HT1080 (cell line): ENCODE measurements around the gene RFPL3. TPM values are rescaled to one million over a fixed set of nuclear protein-coding genes. Genes with fewer than 3 reads are reported as not detected.
"Not testable (repeated sequence)": the region's sequence is repeated elsewhere in the genome, so short reads cannot be mapped to it uniquely, and the experiment has no call there.

Source experiments
- DNase-seq: peaks from one replicate; pipeline ENCODE4 v3.0.0-alpha.2; 2015; ENCODE audit warnings: low read depth
- total RNA-seq: library from RNA; depleted of rRNA; stranded (reverse); fragments of >200 nt; shearing (Covaris generic); gene quantifications from 2 replicates; pipeline ENCODE4 v1.2.3, GENCODE V29; 2014

The RFPL3 gene
- total RNA-seq, 1 experiment from 2014 or later: not detected

GRCh38 chr22:32352681-32353080, 5.0 kb upstream of the RFPL3 start:
- peak; percentile 30 for DNase-seq

- no peak for DNase-seq
Observed at GRCh38 chr22:32353292-32353691, 4.4 kb upstream of the RFPL3 start.

- DNase-seq: no peak
Observed at GRCh38 chr22:32353840-32354239, 3.8 kb upstream of the RFPL3 start.

GRCh38 chr22:32354360-32355351, 3.0 kb upstream of the RFPL3 start:
- peak; percentile 96 for DNase-seq

DNA sequence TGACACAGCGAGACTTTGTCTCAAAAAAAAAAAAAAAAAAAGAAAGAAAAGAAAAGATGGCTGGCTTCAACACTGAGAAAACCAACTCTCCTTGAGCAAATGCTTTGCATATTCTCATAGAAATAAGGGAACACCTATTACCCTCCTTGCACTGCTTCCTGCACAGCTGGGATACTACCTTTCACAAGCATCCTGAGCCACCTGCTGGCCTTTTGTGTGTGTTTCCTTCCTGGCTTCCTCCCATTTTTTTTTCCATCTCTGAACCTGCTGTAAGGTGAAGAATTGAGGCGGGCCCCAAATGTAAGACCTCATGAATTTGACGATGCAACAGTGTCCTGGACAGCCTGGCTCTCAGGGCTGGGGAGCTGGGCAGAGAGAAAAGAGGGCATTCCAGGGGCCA, 1.9 kb upstream of the RFPL3 start:
- DNase-seq: no peak

DNA sequence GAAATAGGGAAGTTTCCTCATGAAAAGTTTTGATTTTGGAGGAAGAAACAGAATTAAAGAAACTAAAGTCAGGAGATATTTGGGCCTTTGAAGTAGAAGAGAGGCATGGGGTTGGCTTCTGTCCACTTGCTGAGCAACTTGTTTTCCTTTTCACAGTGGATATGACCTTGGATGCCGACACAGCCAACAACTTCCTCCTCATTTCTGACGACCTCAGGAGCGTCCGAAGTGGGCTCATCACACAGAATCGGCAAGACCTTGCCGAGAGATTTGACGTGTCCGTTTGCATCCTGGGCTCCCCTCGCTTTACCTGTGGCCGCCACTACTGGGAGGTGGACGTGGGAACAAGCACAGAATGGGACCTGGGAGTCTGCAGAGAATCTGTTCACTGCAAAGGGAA, 2.4 kb downstream of the RFPL3 start:
- DNase-seq: not testable (repeated sequence)

- DNase-seq: no peak
Observed at GRCh38 chr22:32361257-32361656, 3.6 kb downstream of the RFPL3 start.

DNA sequence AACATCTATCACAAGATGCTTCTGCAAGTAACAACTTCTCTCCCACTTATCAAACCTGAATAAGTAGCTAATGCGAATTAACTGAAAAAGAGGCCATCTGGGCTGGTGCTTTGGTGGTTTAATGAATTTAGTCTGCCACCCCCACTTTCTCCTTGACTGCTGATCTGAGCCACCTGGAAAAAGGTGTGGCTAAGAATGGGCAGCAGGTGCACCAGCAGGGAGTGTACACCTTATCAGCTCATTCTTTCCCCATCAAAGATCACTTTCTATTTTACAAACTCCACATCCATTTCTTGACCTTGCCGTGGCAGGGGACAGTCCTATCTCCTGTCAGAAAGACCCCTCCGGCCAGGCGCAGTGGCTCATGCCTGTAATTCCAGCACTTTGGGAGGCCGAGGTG, 6.5 kb downstream of the RFPL3 start:
- DNase-seq: no peak

- no peak for DNase-seq
Observed at GRCh38 chr22:32375678-32376450, 18.2 kb downstream of the RFPL3 start.

GRCh38 chr22:32376681-32377080, 19.0 kb downstream of the RFPL3 start:
- DNase-seq: no peak

DNA sequence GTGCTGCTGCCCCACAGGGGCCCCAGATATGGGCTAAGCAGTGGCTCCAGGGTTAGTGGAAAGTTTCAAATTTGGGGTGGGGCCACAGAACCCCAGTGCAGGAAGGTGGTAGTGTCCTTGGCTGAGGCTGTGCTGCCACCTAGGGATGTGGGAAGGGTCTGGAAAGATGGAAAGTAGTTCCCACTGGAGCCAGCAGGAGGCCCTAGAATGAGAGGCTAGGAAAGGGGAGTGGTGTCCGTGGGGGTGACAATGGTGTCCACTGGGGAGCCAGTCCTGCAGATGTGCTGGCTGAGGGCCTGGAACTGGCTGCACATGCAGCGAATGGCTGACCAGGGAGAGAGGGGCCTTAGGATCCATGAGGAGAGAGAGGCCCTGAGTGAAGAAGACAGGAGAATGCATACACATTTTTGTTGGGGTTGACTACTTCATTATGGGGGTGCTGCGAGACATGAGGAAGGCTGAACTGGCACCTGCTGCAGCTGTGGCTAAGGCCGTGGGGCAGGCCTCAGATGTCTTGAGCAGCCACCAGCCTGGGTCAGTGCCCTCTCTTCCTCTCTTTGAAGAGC, 21.1 kb downstream of the RFPL3 start:
- DNase-seq: peak; percentile 61

GRCh38 chr22:32380991-32381390, 23.3 kb downstream of the RFPL3 start:
- DNase-seq: peak; percentile 71

DNA sequence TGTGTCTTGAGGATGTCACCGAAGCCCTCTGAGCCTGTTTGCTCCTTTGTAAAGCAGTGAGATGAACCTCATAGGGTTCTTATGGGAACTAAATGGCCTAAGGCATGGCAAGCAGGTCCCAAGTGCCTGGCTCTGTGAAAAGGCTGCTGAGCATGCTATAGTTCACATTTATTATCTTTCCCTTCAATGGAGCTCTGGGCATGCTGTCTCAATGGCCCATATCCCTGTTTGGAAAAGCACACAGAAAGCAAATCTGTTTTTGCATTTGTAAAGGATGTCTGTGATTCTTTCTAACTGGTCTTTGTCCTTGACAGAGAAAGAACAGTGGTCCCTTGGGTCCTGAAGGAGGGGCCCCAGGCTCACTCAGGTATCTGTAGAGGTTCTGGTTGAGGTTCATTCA, 28.0 kb downstream of the RFPL3 start:
- DNase-seq: no peak

DNA sequence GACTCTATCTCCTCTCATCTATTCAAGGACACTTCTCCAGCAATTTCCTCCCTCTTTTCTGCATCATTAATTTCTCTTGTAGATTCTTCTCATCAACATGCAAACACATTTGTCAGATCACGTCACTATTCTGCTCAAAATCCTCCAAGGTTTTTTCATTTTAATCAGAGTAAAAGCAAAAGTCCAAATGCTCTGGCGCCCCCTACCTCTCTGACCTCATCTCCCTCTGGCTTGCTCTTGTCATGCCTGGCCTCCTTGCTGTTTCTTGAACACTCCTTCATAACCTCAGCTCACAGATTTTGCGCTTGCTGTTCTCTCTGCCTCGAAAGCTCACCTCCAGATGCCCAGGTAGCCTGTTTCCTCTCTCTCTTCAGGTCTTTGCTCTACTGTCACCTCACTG, 32.0 kb downstream of the RFPL3 start:
- DNase-seq: peak; percentile 9

DNA sequence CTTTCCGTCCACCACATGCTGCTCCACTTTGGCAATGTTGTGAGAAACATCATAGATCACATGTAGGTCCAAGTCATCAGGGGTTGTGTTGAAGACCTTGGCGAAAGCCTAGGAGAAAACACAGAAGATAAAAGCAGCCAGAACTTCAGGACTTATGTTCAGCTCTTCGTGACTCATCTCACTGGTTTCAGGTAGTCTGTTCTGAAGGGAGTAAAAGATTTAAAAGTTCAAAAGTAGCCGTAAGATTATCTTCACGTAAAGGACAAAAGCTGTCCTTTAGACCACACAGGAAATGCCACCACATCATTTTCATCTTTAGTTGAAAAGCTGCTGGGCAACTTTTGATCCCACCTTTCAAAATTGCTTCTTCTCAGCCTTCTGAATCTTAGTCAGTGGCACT, 37.4 kb downstream of the RFPL3 start:
- no peak for DNase-seq

DNA sequence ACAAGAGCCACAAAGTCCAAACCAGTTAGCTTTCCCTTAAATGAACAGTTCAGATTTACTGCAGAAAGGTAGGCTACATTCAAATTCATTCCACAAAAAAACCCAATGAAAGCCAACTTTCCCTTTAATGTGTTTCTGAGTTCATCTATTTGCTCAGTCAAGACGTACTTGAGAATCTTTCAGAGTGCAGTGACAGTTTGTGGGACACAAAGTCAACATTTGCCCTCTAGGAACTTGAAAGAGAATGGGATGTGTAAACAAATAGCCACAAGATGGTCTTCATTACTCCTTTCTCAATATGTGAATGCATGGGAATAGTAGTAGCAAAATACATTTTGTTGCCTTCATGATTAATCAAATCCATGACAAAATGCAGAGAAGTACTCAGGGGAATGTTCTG, 38.6 kb downstream of the RFPL3 start:
- DNase-seq: no peak

- DNase-seq: no peak
Observed at GRCh38 chr22:32396746-32397145, 39.1 kb downstream of the RFPL3 start.

GRCh38 chr22:32401486-32401885, 43.8 kb downstream of the RFPL3 start:
- no peak for DNase-seq

- DNase-seq: no peak
Observed at GRCh38 chr22:32404021-32404420, 46.4 kb downstream of the RFPL3 start.

GRCh38 chr22:32407312-32407711, 49.6 kb downstream of the RFPL3 start:
- DNase-seq: no peak

DNA sequence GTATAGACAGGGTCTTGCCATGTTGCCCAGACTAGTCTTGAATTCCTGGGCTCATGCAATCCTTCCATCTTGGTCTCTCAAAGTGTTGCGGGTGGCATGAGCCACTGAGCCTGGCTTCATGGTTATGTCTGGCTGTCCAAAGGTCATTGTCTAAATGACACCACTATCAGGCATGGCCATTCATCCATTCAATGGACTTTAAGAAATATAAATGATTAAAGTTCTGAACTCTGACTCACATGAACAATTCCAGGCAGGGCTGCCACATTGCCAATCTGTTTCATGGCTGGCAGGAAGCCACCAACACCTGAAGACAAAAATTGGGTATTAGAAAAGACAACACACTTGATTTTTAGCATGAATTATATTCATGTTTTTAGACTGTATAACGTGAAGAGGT, 50.3 kb downstream of the RFPL3 start:
- no peak for DNase-seq

- no peak for DNase-seq
Observed at GRCh38 chr22:32409977-32410376, 52.3 kb downstream of the RFPL3 start.
